Prostate gland (tissue), 2 donors: Measurements from ENCODE around the gene TEKT1.

Experiments used
- POLR2A ChIP-seq: fragments of 450-650 bp; IDR thresholded peaks from one replicate; pipeline ENCODE4 v1.6.1; 2016; ENCODE audit warnings: antibody characterized with exemption, mild to moderate bottlenecking
- TF ChIP-seq, protein P1 (sequence below), 4 experiments: fragments of 200-600 bp in 2 of 4; fragments of 450-650 bp in 2 of 4; sonication (generic) in 2 of 4; IDR thresholded peaks; 1 replicate in 3 of 4; 2 replicates in 1 of 4; pipeline ENCODE4 v1.5.1; 2016 to 2019; ENCODE audit warnings: antibody characterized with exemption in 4 of 4, mild to moderate bottlenecking in 2 of 4, moderate library complexity in 2 of 4

DNA sequence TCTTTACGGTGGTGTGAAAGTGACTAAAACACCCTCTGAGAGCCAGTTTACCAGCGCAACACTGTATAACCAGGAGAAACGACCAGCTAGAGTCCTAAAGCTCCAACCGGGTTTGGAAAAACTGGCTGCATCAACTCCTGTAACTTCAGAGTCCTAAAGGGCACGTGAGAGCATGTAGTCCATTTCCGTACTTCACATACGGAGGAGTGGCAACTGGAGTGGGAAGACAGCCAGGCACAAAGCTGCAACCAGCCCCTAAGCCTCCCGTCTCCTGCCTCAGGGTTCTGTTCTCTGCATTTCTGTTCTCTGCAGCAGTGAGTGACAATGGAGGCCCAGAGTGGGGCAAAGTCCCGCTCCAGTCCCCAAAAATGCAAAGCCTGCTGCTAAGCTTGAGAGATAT, 19.2 kb downstream of the TEKT1 start:
- TF ChIP-seq, protein P1, sequence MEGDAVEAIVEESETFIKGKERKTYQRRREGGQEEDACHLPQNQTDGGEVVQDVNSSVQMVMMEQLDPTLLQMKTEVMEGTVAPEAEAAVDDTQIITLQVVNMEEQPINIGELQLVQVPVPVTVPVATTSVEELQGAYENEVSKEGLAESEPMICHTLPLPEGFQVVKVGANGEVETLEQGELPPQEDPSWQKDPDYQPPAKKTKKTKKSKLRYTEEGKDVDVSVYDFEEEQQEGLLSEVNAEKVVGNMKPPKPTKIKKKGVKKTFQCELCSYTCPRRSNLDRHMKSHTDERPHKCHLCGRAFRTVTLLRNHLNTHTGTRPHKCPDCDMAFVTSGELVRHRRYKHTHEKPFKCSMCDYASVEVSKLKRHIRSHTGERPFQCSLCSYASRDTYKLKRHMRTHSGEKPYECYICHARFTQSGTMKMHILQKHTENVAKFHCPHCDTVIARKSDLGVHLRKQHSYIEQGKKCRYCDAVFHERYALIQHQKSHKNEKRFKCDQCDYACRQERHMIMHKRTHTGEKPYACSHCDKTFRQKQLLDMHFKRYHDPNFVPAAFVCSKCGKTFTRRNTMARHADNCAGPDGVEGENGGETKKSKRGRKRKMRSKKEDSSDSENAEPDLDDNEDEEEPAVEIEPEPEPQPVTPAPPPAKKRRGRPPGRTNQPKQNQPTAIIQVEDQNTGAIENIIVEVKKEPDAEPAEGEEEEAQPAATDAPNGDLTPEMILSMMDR (IDR thresholded peaks at IDR 0.05) = no peak
- no peak for TF ChIP-seq POLR2A
